Ovary (tissue), 9 donors: ENCODE measurements around the gene CBLC. TPM values are rescaled to one million over a fixed set of nuclear protein-coding genes. Genes with fewer than 3 reads are reported as not detected.
A peak's percentile ranks its signal among the peaks of the same experiment; 100 is the strongest.

Experiments
- DNase-seq, 5 donors: peaks; one replicate each; pipeline ENCODE4 v3.0.0-alpha.2; 2019 to 2020
- H3K27ac ChIP-seq, 2 donors: fragments of 200-600 bp; one replicate each; pipeline versions ENCODE4 v1.5.1 to v1.8.0; 2019 to 2022
- H3K27me3 ChIP-seq: fragments of 200-600 bp; one replicate; pipeline ENCODE4 v1.8.0; 2022
- H3K36me3 ChIP-seq: fragments of 200-600 bp; sonication (generic); one replicate; pipeline ENCODE4 v1.5.1; 2019
- H3K4me1 ChIP-seq: one replicate; pipeline ENCODE4 v1.8.1; 2013; ENCODE audit warnings: mild to moderate bottlenecking, moderate library complexity; ENCODE audit not compliant: insufficient read depth
- H3K4me3 ChIP-seq: fragments of 200-600 bp; sonication (generic); one replicate; pipeline ENCODE4 v1.5.1; 2017
- H3K9me3 ChIP-seq, 2 donors: fragments of 200-600 bp in 1 of 2; sonication (generic) in 1 of 2; one replicate each; pipeline versions ENCODE4 v1.5.1 to v1.8.1; 2013 to 2019; ENCODE audit warnings: mild to moderate bottlenecking in 1 of 2, moderate library complexity in 1 of 2
- EP300 ChIP-seq: sonication (generic); formaldehyde crosslinking; IDR thresholded peaks from one replicate; pipeline ENCODE4 v1.6.1; 2017; ENCODE audit warnings: antibody characterized with exemption
- POLR2A ChIP-seq: fragments of 450-650 bp; IDR thresholded peaks from one replicate; pipeline ENCODE4 v1.6.1; 2017; ENCODE audit warnings: antibody characterized with exemption, mild to moderate bottlenecking, moderate library complexity
- WGBS, 3 donors: extraction: QIAGEN DNeasy Blood & Tissue Kit in 1 of 3; methylation state at CpG; one replicate each; pipeline versions ENCODE4 v1.1.5 to v1.1.7; 2013 to 2017; 5-methylcytosine and 5-hydroxymethylcytosine counted together
- intact Hi-C, 4 donors: fragments of 100-400 bp; cut with DNase I; formaldehyde crosslinking; loops; one replicate each; pipeline versions ENCODE4 v1.11.0 to v1.15.1; 2022 to 2023
- polyA plus RNA-seq, 2 donors: library from polyadenylated mRNA; stranded (reverse); fragments of 200-250 nt in 1 of 2; fragments of 350-450 nt in 1 of 2; fragmentation: Illumina TruSeq in 1 of 2; extraction: RNeasy Lipid Tissue Mini Kit (QIAGEN cat#74804) in 1 of 2; gene quantifications; one replicate each; pipeline ENCODE4 v1.2.3, GENCODE V29; 2013 to 2014
- total RNA-seq, 7 donors: library from RNA; depleted of rRNA in 2 of 7; stranded (reverse); fragments of >200 nt in 2 of 7; fragmentation: NEBNext Ultra II Directional in 3 of 7; extraction: Animal tissue kit (Norgen Biotek cat#: 25700) in 3 of 7; gene quantifications; one replicate each; pipeline versions ENCODE4 v1.1.0 to v1.2.4, GENCODE V29; 2016 to 2023
- TF ChIP-seq, protein P1 (sequence below), 3 donors: fragments of 450-650 bp in 2 of 3; fragments of 200-600 bp in 1 of 3; IDR thresholded peaks; one replicate each; pipeline versions ENCODE4 v1.5.1 to v1.8.0; 2016 to 2022; ENCODE audit warnings: antibody characterized with exemption in 3 of 3, mild to moderate bottlenecking in 1 of 3
- donor health status: DM: no; HTN: no; CAD: no; lungs with moderate emphysema.
- donor health status: DM: no; HTN: no; CAD: no.
- donor health status: Bipolar disorder and iron deficiency.
- donor health status: DM: yes; HTN: yes; CAD: no.
- donor health status: DM: no; HTN: no; CAD: no.
- donor health status: DM: yes; HTN: yes; CAD: no.

The CBLC gene
- total and polyA plus RNA-seq, 9 donors = 0.08 to 10.3 (median 1.8) TPM; not detected in 3

DNA sequence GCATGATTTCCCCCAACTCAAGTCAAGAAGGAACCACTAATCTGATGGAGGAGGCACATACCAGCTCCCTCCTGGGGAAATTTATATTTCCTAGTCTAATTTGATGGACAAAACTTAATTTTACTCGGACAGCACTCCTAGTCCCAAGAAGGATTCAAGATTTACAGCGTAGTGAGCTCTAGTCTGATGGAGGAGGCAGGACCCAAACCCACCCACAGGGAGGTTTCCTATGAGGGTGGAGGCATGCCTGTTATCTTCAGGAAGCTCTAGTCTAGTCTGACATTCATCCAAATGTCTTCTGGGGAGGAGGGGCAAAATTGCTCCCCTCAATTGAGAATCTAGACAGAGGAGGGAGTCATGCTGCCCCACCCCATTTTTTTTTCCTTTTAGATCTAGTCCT is 39.6 kb upstream of the CBLC start:
- H3K9me3 ChIP-seq = no peaks in the 10 kb centered on the region
- peaks cover 9% of the 10 kb centered on the region for H3K4me1 ChIP-seq
- WGBS, 3 donors = 63 to 73% (median 70%) methylated on average over 2 of the region's 2 CpGs
- no peak for DNase-seq
- no peaks in the 10 kb centered on the region for H3K36me3 ChIP-seq
- no peak overlapping the region for H3K4me3 ChIP-seq
- TF ChIP-seq POLR2A = no peak
- no peak for TF ChIP-seq EP300
- TF ChIP-seq, protein P1, sequence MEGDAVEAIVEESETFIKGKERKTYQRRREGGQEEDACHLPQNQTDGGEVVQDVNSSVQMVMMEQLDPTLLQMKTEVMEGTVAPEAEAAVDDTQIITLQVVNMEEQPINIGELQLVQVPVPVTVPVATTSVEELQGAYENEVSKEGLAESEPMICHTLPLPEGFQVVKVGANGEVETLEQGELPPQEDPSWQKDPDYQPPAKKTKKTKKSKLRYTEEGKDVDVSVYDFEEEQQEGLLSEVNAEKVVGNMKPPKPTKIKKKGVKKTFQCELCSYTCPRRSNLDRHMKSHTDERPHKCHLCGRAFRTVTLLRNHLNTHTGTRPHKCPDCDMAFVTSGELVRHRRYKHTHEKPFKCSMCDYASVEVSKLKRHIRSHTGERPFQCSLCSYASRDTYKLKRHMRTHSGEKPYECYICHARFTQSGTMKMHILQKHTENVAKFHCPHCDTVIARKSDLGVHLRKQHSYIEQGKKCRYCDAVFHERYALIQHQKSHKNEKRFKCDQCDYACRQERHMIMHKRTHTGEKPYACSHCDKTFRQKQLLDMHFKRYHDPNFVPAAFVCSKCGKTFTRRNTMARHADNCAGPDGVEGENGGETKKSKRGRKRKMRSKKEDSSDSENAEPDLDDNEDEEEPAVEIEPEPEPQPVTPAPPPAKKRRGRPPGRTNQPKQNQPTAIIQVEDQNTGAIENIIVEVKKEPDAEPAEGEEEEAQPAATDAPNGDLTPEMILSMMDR (IDR thresholded peaks at IDR 0.05) = no peak
- H3K27me3 ChIP-seq = no peaks in the 10 kb centered on the region
- intact Hi-C loops = no loop called here
- H3K27ac ChIP-seq = peak overlapping the region in 1 of 2 donors; percentile 17

DNA sequence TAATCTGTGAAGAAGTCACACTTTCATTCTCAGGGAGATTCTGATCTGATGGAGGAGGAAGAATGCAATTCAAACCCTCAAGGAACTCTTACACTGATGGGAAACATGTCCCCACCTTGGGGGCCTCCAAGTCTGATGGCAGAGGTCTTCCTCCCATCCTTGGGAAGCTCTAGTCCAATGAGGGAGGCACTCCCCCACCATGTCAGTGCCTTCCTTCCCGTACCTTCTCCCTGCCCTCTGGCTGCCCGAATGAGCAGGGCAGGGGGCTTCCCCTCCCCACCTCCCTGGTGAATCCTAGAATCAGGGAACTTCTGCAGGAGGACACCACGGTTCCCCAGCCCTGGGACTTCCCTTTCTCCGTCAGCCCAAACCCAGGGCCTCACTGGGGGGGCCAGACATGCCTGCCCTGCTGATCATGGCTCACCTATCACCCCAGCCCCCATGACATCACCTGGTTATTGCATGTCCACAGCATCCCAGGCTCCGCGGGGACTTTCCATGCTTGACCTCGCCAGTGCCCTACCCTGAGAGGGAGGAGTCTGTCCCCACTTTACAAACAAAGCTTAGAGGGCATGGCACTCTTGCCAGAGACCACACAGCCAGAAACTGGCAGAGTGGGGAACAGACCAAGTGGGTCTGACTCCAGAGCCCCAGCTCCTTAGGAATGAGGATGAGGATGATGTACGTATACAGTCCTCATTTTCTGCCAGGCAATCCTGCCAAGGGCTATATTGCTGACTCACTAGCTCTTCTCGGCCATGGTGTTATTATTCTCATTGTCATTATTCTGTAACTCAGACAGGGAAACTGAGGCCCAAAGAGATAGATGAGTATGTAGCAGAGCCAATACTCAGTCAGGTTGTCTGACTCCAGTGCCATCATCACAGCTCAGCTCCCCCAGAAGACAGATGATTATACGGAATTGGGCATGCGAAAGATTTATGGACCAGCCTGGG is 38.8 kb upstream of the CBLC start:
- WGBS, 3 donors = 63 to 69% (median 65%) methylated on average over 11 of the region's 11 CpGs
- Histone ChIP-seq H3K27me3 (no peaks in the 10 kb centered on the region), H3K36me3 (no peaks in the 10 kb centered on the region), H3K9me3 (no peaks in the 10 kb centered on the region), H3K4me3 (no peak overlapping the region), H3K4me1 (peaks cover 9% of the 10 kb centered on the region), H3K27ac (peak overlapping the region in 1 of 2 donors; percentile 17)
- TF ChIP-seq EP300 (no peak), POLR2A (no peak)
- TF ChIP-seq, protein P1 (IDR thresholded peaks at IDR 0.05) = no peak
- peak in 2 of 5 donors; percentile 30 to 31 for DNase-seq
- intact Hi-C loops = no loop called here

GRCh38 chr19:44740351-44740824 is 37.3 kb upstream of the CBLC start:
- Histone ChIP-seq H3K27me3 (no peaks in the 10 kb centered on the region), H3K4me1 (peaks cover 18% of the 10 kb centered on the region), H3K4me3 (no peak overlapping the region), H3K36me3 (no peaks in the 10 kb centered on the region), H3K9me3 (no peaks in the 10 kb centered on the region), H3K27ac (peak overlapping the region in 1 of 2 donors; percentile 85)
- TF ChIP-seq, protein P1 (IDR thresholded peaks at IDR 0.05) = no peak
- TF ChIP-seq EP300 = no peak
- no peak for TF ChIP-seq POLR2A
- peak in 1 of 5 donors; percentile 38 for DNase-seq
- 53 to 64% (median 57%) methylated on average over 3 of the region's 3 CpGs for WGBS, 3 donors
- intact Hi-C loops = no loop called here

- DNase-seq = no peak
- Histone ChIP-seq H3K9me3 (no peaks in the 10 kb centered on the region), H3K27me3 (no peaks in the 10 kb centered on the region), H3K36me3 (no peaks in the 10 kb centered on the region), H3K27ac (peak overlapping the region; percentile 37 to 85), H3K4me1 (peaks cover 18% of the 10 kb centered on the region), H3K4me3 (no peak overlapping the region)
- TF ChIP-seq EP300 (no peak), POLR2A (no peak)
- TF ChIP-seq, protein P1 (IDR thresholded peaks at IDR 0.05) = no peak
- intact Hi-C loops = no loop called here
- 40 to 46% (median 40%) methylated on average over 6 of the region's 6 CpGs for WGBS, 3 donors
These were observed 36.4 kb upstream of the CBLC start for GRCh38 chr19:44741258-44741731.
